ENCODE results near the gene DESI2.
A peak's percentile ranks its signal among the peaks of the same experiment; 100 is the strongest.

DESI2 gene

GRCh38 chr1:244665771-244666217 lies 12.9 kb downstream of the DESI2 start (continued):
- no peak; the same call in 1 of the 2 replicates for TF ChIP-seq KLF7 (tag by site-specific recombination; IDR thresholded peaks at IDR 0.05; ENCODE audit: borderline replicate concordance)
- TF ChIP-seq SCRT2 (tag by site-specific recombination; IDR thresholded peaks at IDR 0.05), result no peak
- no peak for TF ChIP-seq ZNF549 (tag by site-specific recombination; IDR thresholded peaks at IDR 0.05)
- no peak for TF ChIP-seq ZNF791 (tag by site-specific recombination; IDR thresholded peaks at IDR 0.05)
- TF ChIP-seq, protein P1, sequence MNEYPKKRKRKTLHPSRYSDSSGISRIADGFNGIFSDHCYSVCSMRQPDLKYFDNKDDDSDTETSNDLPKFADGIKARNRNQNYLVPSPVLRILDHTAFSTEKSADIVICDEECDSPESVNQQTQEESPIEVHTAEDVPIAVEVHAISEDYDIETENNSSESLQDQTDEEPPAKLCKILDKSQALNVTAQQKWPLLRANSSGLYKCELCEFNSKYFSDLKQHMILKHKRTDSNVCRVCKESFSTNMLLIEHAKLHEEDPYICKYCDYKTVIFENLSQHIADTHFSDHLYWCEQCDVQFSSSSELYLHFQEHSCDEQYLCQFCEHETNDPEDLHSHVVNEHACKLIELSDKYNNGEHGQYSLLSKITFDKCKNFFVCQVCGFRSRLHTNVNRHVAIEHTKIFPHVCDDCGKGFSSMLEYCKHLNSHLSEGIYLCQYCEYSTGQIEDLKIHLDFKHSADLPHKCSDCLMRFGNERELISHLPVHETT (tag by site-specific recombination; IDR thresholded peaks at IDR 0.05), result peak; percentile 99
- TF ChIP-seq PRDM10 (tag by site-specific recombination; IDR thresholded peaks at IDR 0.05), result peak; percentile 73
- peak; percentile 98 for TF ChIP-seq ZNF629 (tag by site-specific recombination; IDR thresholded peaks at IDR 0.05)
- no peak for TF ChIP-seq ZNF148 (tag by site-specific recombination; IDR thresholded peaks at IDR 0.05; ENCODE audit: borderline replicate concordance)
- TF ChIP-seq ZSCAN4 (tag by site-specific recombination; IDR thresholded peaks at IDR 0.05), result no peak
- TF ChIP-seq SP7 (tag by site-specific recombination; IDR thresholded peaks at IDR 0.05), result peak; percentile 90
- no peak for TF ChIP-seq SETDB1 (IDR thresholded peaks at IDR 0.05; ENCODE audit: insufficient read length, low read length)
- TF ChIP-seq GLI4 (tag by site-specific recombination; IDR thresholded peaks at IDR 0.05), result no peak
- TF ChIP-seq ZNF174 (tag by site-specific recombination; IDR thresholded peaks at IDR 0.05), result no peak
- TF ChIP-seq ZBTB21 (tag by site-specific recombination; IDR thresholded peaks at IDR 0.05), result peak; percentile 81
- no peak for TF ChIP-seq ZNF658 (tag by site-specific recombination; IDR thresholded peaks at IDR 0.05)
- no peak for TF ChIP-seq SCRT1 (tag by site-specific recombination; IDR thresholded peaks at IDR 0.05; ENCODE audit: borderline replicate concordance)
- TF ChIP-seq ZBTB20 (tag by site-specific recombination; IDR thresholded peaks at IDR 0.05), result peak; percentile 53
- peak; percentile 98 for TF ChIP-seq PRDM1 (tag by site-specific recombination; IDR thresholded peaks at IDR 0.05)
- TF ChIP-seq ZNF426 (tag by site-specific recombination; IDR thresholded peaks at IDR 0.05), result no peak
- TF ChIP-seq MYNN (tag by site-specific recombination; IDR thresholded peaks at IDR 0.05; ENCODE audit: borderline replicate concordance), result no peak
- TF ChIP-seq ZNF354C (tag by site-specific recombination; IDR thresholded peaks at IDR 0.05; ENCODE audit: borderline replicate concordance, low read depth), result no peak
- TF ChIP-seq ZNF16 (tag by site-specific recombination; IDR thresholded peaks at IDR 0.05; ENCODE audit: low read depth), result no peak
- TF ChIP-seq ZNF707 (tag by site-specific recombination; IDR thresholded peaks at IDR 0.05), result no peak
- TF ChIP-seq, protein P2, sequence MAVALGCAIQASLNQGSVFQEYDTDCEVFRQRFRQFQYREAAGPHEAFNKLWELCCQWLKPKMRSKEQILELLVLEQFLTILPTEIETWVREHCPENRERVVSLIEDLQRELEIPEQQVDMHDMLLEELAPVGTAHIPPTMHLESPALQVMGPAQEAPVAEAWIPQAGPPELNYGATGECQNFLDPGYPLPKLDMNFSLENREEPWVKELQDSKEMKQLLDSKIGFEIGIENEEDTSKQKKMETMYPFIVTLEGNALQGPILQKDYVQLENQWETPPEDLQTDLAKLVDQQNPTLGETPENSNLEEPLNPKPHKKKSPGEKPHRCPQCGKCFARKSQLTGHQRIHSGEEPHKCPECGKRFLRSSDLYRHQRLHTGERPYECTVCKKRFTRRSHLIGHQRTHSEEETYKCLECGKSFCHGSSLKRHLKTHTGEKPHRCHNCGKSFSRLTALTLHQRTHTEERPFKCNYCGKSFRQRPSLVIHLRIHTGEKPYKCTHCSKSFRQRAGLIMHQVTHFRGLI (tag by site-specific recombination; IDR thresholded peaks at IDR 0.05), result 0 out of 2 replicates have a peak, but pooled peaks have one; percentile 34
- no peak for TF ChIP-seq ZNF211 (tag by site-specific recombination; IDR thresholded peaks at IDR 0.05; ENCODE audit: low read depth)
- TF ChIP-seq ZNF184 (tag by site-specific recombination; IDR thresholded peaks at IDR 0.05), result peak; percentile 81; the same call in 1 of the 2 replicates
- TF ChIP-seq ZXDB (tag by site-specific recombination; IDR thresholded peaks at IDR 0.05), result peak; percentile 86
- TF ChIP-seq ZBTB7A (tag by site-specific recombination; IDR thresholded peaks at IDR 0.05; ENCODE audit: low read depth), result no peak
- TF ChIP-seq OVOL3 (tag by site-specific recombination; IDR thresholded peaks at IDR 0.05), result peak; percentile 90
- no peak for TF ChIP-seq ZNF48 (tag by site-specific recombination; IDR thresholded peaks at IDR 0.05)

All from HEK293 (cell line).